GM13976 (cell line): ENCODE measurements around the gene SLC6A20.
A peak's percentile ranks its signal among the peaks of the same experiment; 100 is the strongest.
"Not testable (repeated sequence)": the region's sequence is repeated elsewhere in the genome, so short reads cannot be mapped to it uniquely, and the experiment has no call there.

Experiments
- DNase-seq: peaks from one replicate; pipeline ENCODE4 v3.0.0; 2012; ENCODE audit warnings: low spot score
- in situ Hi-C: fragments of 300-500 bp; cut with MboI; formaldehyde crosslinking; loops from one replicate; pipeline ENCODE4 v1.12.0; 2022; ENCODE audit warnings: low sequenced_read_pairs, mixed read lengths, inconsistent platforms; ENCODE audit not compliant: unreplicated experiment
- TF ChIP-seq, protein P1 (sequence below): IDR thresholded peaks from 2 replicates; pipeline ENCODE4 v1.5.1; 2012; ENCODE audit warnings: borderline replicate concordance, mild to moderate bottlenecking; ENCODE audit not compliant: insufficient read depth; ENCODE audit errors: extremely low read depth, missing control alignments, control extremely low read depth

The SLC6A20 gene

DNA sequence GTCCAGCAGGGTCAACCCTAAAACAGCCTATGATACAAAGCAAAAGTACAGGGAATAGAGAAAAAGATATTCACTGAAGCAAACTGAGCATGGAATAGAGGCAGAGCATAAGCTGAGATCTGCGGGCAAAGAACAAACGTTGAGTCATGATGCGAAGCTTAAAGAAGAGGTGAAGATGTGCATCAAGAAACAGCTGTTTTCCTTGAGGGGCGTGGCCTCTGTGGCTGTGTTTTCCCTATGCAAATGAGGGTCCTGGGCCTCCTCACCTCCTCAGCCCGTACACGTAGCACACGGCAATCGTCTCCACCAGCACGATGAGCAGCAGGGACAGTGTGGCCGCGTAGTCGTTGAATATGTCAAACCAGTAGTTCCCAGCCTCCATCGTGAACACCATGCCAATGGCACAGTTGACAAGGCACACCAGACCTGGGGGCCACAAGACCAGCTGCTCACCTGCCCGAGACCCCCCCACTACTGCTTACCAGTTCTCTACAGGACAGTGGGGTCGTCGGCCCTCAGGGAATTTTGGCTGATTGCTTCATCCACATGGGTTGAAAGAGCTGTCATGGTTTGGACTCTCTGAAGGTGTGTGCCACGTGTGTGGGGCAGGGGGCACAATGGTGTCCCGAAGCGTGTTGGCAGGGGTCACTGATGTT, 33.6 kb downstream of the SLC6A20 start:
- in situ Hi-C loops = loop anchor here (5.0 to 10.0 kb wide), 2 partner anchors 165 to 312 kb away; no protein-coding TSS in a partner anchor

DNA sequence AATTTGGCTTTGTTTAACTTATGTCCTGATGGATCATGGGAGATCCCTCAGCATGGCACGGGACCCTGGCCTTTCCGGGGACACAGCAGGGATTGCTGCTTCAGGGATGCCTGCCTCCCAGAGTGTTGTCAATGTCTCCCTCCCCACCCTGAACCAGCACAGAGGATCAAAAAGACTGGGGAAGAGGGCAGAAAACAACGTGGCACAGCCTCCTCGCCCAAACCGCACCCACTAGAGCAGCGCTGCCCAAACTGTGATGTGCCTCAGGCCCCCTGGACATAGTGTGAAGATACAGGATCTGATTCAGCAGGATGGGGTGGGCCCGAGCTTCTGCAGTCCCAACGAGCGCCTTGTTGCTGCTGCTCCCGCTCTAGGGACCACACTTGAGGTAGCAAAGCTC, 34.5 kb downstream of the SLC6A20 start:
- TF ChIP-seq, protein P1, sequence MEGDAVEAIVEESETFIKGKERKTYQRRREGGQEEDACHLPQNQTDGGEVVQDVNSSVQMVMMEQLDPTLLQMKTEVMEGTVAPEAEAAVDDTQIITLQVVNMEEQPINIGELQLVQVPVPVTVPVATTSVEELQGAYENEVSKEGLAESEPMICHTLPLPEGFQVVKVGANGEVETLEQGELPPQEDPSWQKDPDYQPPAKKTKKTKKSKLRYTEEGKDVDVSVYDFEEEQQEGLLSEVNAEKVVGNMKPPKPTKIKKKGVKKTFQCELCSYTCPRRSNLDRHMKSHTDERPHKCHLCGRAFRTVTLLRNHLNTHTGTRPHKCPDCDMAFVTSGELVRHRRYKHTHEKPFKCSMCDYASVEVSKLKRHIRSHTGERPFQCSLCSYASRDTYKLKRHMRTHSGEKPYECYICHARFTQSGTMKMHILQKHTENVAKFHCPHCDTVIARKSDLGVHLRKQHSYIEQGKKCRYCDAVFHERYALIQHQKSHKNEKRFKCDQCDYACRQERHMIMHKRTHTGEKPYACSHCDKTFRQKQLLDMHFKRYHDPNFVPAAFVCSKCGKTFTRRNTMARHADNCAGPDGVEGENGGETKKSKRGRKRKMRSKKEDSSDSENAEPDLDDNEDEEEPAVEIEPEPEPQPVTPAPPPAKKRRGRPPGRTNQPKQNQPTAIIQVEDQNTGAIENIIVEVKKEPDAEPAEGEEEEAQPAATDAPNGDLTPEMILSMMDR = no peak
- in situ Hi-C loops = loop anchor here (5.0 to 10.0 kb wide), 2 partner anchors 165 to 313 kb away; no protein-coding TSS in a partner anchor
- DNase-seq = no peak

More for the DNA sequence above, 33.6 kb downstream of the SLC6A20 start:
- DNase-seq = no peak
- TF ChIP-seq, protein P1 = no peak

DNA sequence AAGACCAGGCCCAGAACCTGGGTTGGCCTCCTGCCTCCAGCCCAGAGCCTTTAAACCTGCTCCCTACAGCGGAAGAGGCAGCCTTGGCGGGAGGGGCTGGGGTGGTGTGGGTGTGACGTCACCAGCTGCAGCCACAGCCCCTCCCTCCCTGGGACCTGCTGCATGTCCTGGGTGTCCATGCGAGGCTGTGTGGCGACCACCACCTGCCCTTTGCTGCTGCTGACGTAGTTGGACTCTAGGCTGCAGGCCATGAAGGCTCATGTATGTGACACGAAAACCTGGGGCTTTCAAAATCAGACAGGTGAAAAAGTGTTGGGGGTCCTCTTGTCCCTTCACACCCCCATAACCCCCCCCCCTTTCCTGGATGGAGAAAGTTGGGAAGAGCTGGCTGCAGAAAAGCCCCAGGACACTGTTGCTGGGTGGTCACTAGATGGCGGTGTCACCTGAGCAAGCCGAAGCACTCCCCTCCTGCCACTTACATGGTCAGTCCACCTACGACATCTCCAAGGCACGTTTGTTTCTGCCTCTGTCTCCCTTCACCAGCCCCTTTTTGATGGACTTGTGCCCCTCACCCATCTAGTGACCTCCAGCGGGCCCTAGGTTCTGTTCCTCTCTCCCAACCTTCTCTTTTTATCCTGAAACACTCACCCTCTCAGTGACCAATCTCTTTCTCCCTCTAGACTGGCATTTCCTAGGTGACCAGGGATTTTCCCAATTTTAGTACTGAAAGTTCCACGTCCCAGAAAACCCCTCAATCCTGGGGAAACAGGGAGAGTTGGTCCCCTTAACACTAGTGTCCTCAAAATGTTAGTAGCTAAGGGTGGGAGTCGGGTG, 35.2 kb downstream of the SLC6A20 start:
- TF ChIP-seq, protein P1 = peak; percentile 80
- in situ Hi-C loops = loop anchor here (5.0 to 10.0 kb wide), 2 partner anchors 166 to 314 kb away; no protein-coding TSS in a partner anchor

DNA sequence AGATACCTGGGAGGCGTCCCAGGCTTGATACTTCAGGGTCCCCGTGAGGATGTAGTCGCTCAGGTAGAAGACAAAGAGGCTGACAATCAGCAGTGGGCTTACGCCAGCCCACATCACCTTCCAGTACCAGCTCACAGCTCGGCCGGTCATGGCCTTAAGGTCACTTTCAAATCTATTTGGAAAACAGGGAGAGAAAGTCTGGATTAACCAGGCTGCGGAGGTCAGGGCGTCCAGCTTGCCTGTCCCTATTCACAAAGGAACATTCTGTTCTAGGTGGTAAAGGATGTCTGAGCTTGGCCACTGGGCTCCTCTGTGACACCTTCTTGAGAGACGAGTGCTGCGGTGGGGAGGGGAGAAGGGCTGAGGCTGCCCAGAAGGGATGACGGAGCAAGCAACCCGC, 36.5 kb downstream of the SLC6A20 start:
- TF ChIP-seq, protein P1 = no peak
- DNase-seq = no peak
- in situ Hi-C loops = loop anchor here (5.0 to 10.0 kb wide), 2 partner anchors 167 to 315 kb away; no protein-coding TSS in a partner anchor

More for the DNA sequence above, 35.2 kb downstream of the SLC6A20 start:
- DNase-seq = peak; percentile 91

DNA sequence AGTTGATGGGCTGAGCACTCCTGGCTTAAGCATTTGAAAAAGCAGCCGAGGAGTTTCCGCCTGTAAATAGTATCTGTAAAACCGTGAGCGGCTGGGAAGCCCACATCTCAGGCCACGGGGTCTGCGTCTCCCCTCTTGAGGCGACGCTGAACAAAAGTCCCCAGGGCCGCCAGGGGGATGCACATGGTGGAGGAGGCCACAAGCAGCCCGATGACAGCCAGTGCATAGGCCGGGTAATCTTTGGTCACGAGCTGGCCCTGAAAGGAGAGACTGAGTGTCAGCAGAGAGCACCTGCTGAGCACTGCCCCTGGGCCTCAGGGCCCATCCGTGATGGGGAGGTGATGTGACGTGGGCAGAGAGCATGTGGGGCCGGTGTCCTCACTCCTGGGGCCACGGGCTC, 37.5 kb downstream of the SLC6A20 start:
- DNase-seq = no peak
- TF ChIP-seq, protein P1 = no peak
- in situ Hi-C loops = no loop called here

DNA sequence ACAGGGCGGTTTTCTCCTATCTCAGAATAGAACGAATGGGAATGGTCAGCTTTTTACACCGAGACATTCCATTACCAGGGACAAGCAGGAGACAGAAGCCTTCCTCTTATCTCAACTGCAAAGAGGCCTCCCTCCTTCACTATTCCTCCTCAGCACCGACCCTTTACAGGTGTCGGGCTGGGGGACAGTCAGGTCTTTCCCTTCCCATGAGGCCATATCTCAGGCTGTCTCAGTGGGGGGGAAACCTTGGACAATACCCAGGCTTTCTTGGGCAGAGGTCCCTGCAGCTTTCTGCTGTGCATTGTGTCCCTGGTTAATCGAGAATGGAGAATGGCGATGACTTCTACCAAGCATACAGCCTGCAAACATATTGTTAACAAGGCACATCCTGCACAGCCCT, 39.2 kb downstream of the SLC6A20 start:
- DNase-seq, in situ Hi-C loops: not testable (repeated sequence)

DNA sequence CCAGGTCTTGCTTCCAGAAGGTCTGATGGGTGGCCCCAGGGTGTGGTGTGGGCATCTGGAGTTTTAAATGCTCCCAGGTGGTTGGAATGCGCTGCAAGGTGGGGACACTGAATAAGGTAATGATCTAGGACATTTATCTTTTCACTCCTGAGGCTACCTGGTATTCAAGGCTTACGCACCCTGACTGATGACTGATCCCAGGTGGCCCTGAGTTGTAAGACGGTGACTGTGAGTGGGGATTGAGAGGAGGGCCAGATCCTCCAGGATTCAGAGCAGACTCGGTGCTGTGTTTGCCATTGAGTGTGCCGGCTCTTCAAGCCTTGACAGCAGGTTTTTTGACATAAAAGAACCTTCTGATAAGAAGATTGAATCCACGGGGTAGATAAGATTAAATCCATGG, 40.3 kb downstream of the SLC6A20 start:
- no peak for DNase-seq
- TF ChIP-seq, protein P1 = no peak
- in situ Hi-C loops = no loop called here
